ENCODE results near the gene SAMD4A. TPM values are rescaled to one million over a fixed set of nuclear protein-coding genes. Genes with fewer than 3 reads are reported as not detected.

The SAMD4A gene
- total RNA-seq, 1 donor from 2014 or later, result 30.0 TPM

DNA sequence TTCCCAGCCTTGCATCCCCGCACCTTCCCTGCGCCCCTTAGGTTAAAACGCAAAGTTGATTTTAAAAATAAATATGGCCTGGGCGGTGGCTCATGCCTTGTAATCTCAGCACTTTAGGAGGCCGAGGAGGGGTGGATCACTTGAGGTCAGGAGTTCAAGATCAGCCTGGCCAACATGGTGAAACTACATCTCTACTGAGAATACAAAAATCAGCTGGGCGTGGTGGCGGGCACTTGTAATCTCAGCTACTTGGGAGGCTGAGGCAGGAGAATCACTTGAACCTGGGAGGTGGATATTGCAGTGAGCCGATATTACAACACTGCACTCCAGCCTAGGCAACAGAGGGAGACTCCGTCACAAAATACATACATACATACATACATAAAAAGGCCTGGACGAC, 239.7 kb downstream of the SAMD4A start:
- H3K27me3 Mint-ChIP-seq (ENCODE audit: low read depth), result peaks cover 15% of the 10 kb centered on the region
- H3K36me3 Mint-ChIP-seq, result no peaks in the 10 kb centered on the region
- H3K4me3 Mint-ChIP-seq, result no peak overlapping the region
- peaks cover 17% of the 10 kb centered on the region for H3K4me1 Mint-ChIP-seq
- H3K27ac Mint-ChIP-seq, result no peak overlapping the region
- H3K9me3 Mint-ChIP-seq, result peaks cover 2% of the 10 kb centered on the region
- no peak for TF ChIP-seq CTCF (IDR thresholded peaks at IDR 0.05; ENCODE audit: unreplicated experiment)
- no peak for DNase-seq (ENCODE audit: low spot score in 2 of 2, unreplicated experiment in 2 of 2)

GRCh38 chr14:54807428-54807827, 240.5 kb downstream of the SAMD4A start:
- Mint-ChIP-seq H3K36me3 (no peaks in the 10 kb centered on the region), H3K27me3 (ENCODE audit: low read depth) (peaks cover 14% of the 10 kb centered on the region), H3K4me3 (no peak overlapping the region), H3K4me1 (peaks cover 17% of the 10 kb centered on the region), H3K27ac (no peak overlapping the region), H3K9me3 (no peaks in the 10 kb centered on the region)
- no peak for TF ChIP-seq CTCF (IDR thresholded peaks at IDR 0.05; ENCODE audit: unreplicated experiment)
- peak in 1 of 2 experiments; percentile 37 for DNase-seq (ENCODE audit: low spot score in 2 of 2, unreplicated experiment in 2 of 2)

DNA sequence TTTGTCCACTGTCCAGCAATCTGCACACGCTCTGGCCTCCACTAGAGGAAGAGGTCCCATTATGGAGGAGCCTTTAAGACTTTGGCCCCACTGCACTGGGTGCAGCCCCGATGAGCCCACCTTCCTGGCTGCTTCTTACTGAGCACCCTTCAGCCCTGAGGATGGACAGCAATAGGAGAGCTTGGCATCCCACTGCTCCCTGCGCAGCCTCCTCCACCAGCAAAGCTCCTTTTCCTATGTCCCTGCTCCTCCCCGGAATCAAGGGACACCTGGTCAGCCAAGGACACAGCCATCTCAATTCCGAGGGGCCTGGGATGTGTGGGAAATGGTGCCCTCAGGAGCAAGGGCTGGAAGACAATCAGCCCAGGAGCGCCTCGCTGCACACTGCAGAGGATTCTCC, 241.0 kb downstream of the SAMD4A start:
- Mint-ChIP-seq H3K27ac (no peak overlapping the region), H3K27me3 (ENCODE audit: low read depth) (peaks cover 17% of the 10 kb centered on the region), H3K36me3 (no peaks in the 10 kb centered on the region), H3K4me3 (no peak overlapping the region), H3K9me3 (no peaks in the 10 kb centered on the region), H3K4me1 (peaks cover 17% of the 10 kb centered on the region)
- DNase-seq (ENCODE audit: low spot score in 2 of 2, unreplicated experiment in 2 of 2), result no peak
- no peak for TF ChIP-seq CTCF (IDR thresholded peaks at IDR 0.05; ENCODE audit: unreplicated experiment)

GRCh38 chr14:54808326-54809161, 241.6 kb downstream of the SAMD4A start:
- no peak overlapping the region for H3K4me3 Mint-ChIP-seq
- no peak for DNase-seq (ENCODE audit: low spot score in 2 of 2, unreplicated experiment in 2 of 2)
- peaks cover 17% of the 10 kb centered on the region for H3K4me1 Mint-ChIP-seq
- H3K27ac Mint-ChIP-seq, result no peak overlapping the region
- no peak for TF ChIP-seq CTCF (IDR thresholded peaks at IDR 0.05; ENCODE audit: unreplicated experiment)
- peaks cover 17% of the 10 kb centered on the region for H3K27me3 Mint-ChIP-seq (ENCODE audit: low read depth)
- H3K9me3 Mint-ChIP-seq, result no peaks in the 10 kb centered on the region
- no peaks in the 10 kb centered on the region for H3K36me3 Mint-ChIP-seq

DNA sequence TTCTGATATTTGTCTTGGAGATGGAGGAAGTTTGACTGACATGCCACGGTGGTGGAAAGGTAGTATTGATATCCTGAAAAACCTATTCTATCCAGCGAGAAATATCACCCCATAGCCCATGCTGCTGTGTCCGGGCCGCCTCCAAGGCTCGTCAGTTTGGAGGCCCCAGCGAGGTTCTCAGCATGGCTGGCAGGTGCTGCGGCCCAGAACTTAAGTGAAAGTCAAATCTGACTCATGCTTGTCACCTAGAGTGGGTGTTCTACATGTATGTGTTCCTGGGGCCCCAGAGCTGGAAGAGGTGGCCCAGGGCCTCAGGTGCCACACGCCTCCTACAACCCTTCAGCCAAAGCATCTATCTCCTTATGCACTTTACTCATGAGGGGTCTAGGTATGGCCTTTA, 242.8 kb downstream of the SAMD4A start:
- Mint-ChIP-seq H3K4me3 (no peak overlapping the region), H3K27me3 (ENCODE audit: low read depth) (peaks cover 8% of the 10 kb centered on the region), H3K4me1 (peaks cover 16% of the 10 kb centered on the region), H3K27ac (no peak overlapping the region), H3K36me3 (no peaks in the 10 kb centered on the region), H3K9me3 (no peaks in the 10 kb centered on the region)
- no peak for TF ChIP-seq CTCF (IDR thresholded peaks at IDR 0.05; ENCODE audit: unreplicated experiment)
- no peak for DNase-seq (ENCODE audit: low spot score in 2 of 2, unreplicated experiment in 2 of 2)

Measured in mesothelial cell of epicardium (in vitro differentiated cells).